GM21423 (cell line): ENCODE results near the gene ARMC9.

Source experiments
- ATAC-seq: cut with Tn5 transposase; IDR thresholded peaks from one replicate; pipeline ENCODE4 v1.9.1; 2021; ENCODE audit warnings: mild to moderate bottlenecking, moderate library complexity; ENCODE audit not compliant: unreplicated experiment

Gene ARMC9

GRCh38 chr2:231308219-231308618, 109.8 kb downstream of the ARMC9 start:
- no peak for ATAC-seq

- ATAC-seq: no peak
Measured at GRCh38 chr2:231308631-231309428, 110.4 kb downstream of the ARMC9 start.

- no peak for ATAC-seq
Measured at GRCh38 chr2:231312066-231312465, 113.6 kb downstream of the ARMC9 start.

- no peak for ATAC-seq
Measured at GRCh38 chr2:231315896-231316295, 117.5 kb downstream of the ARMC9 start.

GRCh38 chr2:231317579-231317978, 119.1 kb downstream of the ARMC9 start:
- no peak for ATAC-seq

GRCh38 chr2:231318436-231318835, 120.0 kb downstream of the ARMC9 start:
- no peak for ATAC-seq

GRCh38 chr2:231318954-231319353, 120.5 kb downstream of the ARMC9 start:
- no peak for ATAC-seq

- no peak for ATAC-seq
Measured at GRCh38 chr2:231319867-231320266, 121.4 kb downstream of the ARMC9 start.

GRCh38 chr2:231321021-231321420, 122.6 kb downstream of the ARMC9 start:
- ATAC-seq: no peak

- no peak for ATAC-seq
Measured at GRCh38 chr2:231321556-231322334, 123.3 kb downstream of the ARMC9 start.

- ATAC-seq: no peak
Measured at GRCh38 chr2:231323316-231323715, 124.9 kb downstream of the ARMC9 start.

- ATAC-seq: no peak
Measured at GRCh38 chr2:231325826-231326225, 127.4 kb downstream of the ARMC9 start.

GRCh38 chr2:231326404-231326803, 128.0 kb downstream of the ARMC9 start:
- no peak for ATAC-seq

GRCh38 chr2:231330311-231330710, 131.9 kb downstream of the ARMC9 start:
- no peak for ATAC-seq

- ATAC-seq: no peak
Measured at GRCh38 chr2:231331533-231331932, 133.1 kb downstream of the ARMC9 start.

- no peak for ATAC-seq
Measured at GRCh38 chr2:231332388-231332787, 134.0 kb downstream of the ARMC9 start.

- no peak for ATAC-seq
Measured at GRCh38 chr2:231332872-231333500, 134.6 kb downstream of the ARMC9 start.

- no peak for ATAC-seq
Measured at GRCh38 chr2:231334179-231334930, 135.9 kb downstream of the ARMC9 start.

GRCh38 chr2:231334981-231335380, 136.6 kb downstream of the ARMC9 start:
- no peak for ATAC-seq

GRCh38 chr2:231335591-231335990, 137.2 kb downstream of the ARMC9 start:
- no peak for ATAC-seq

GRCh38 chr2:231336236-231336635, 137.8 kb downstream of the ARMC9 start:
- ATAC-seq: no peak
